Pancreas (tissue), 10 donors: Measurements from ENCODE around the gene ZNF597. TPM values are rescaled to one million over a fixed set of nuclear protein-coding genes. Genes with fewer than 3 reads are reported as not detected.
"Not testable (repeated sequence)": the region's sequence is repeated elsewhere in the genome, so short reads cannot be mapped to it uniquely, and the experiment has no call there.

ENCODE experiments used
- ATAC-seq, 4 donors: fragments of 200-7000 bp; cut with Tn5 transposase; one replicate each; pipeline versions ENCODE4 v1.8.0 to v1.9.1; 2020; ENCODE audit warnings: mild to moderate bottlenecking in 4 of 4, moderate library complexity in 4 of 4
- DNase-seq, 6 donors: peaks; one replicate each; pipeline ENCODE4 v3.0.0-alpha.2; 2020
- FAIRE-seq: peaks from 2 replicates; lab custom pipeline; 2012; peaks lifted over from hg19 to GRCh38; lab: Jason Lieb, UNC
- H3K27ac ChIP-seq, 4 donors: fragments of 200-600 bp; sonication (generic); 1 replicate in 3 of 4; 2 replicates in 1 of 4; pipeline versions ENCODE4 v1.5.0 to v1.8.0; 2020
- H3K27me3 ChIP-seq, 4 donors: fragments of 200-600 bp; one replicate each; pipeline ENCODE4 v1.8.0; 2021
- H3K36me3 ChIP-seq, 3 donors: fragments of 200-600 bp; sonication (generic) in 1 of 3; one replicate each; pipeline versions ENCODE4 v1.5.0 to v1.8.0; 2020 to 2021
- H3K4me1 ChIP-seq, 3 donors: fragments of 200-600 bp; one replicate each; pipeline ENCODE4 v1.8.0; 2021
- H3K4me3 ChIP-seq, 4 donors: fragments of 200-600 bp; sonication (generic) in 2 of 4; one replicate each; pipeline versions ENCODE4 v1.5.0 to v1.8.0; 2020 to 2021
- H3K9me3 ChIP-seq, 4 donors: fragments of 200-600 bp; one replicate each; pipeline ENCODE4 v1.8.0; 2021
- CTCF ChIP-seq, 4 donors: fragments of 200-600 bp; sonication (generic) in 3 of 4; IDR thresholded peaks; one replicate each; pipeline versions ENCODE4 v1.5.0 to v1.8.0; 2021; ENCODE audit warnings: antibody characterized with exemption in 4 of 4
- WGBS, 2 donors: extraction: QIAGEN DNeasy Blood & Tissue Kit; methylation state at CpG; one replicate each; pipeline ENCODE4 v1.1.7; 2013; 5-methylcytosine and 5-hydroxymethylcytosine counted together
- intact Hi-C, 3 donors: fragments of 100-400 bp; cut with DNase I; formaldehyde crosslinking; loops; one replicate each; pipeline versions ENCODE4 v1.11.1 to v1.14.2; 2022
- polyA plus RNA-seq, 2 donors: library from polyadenylated mRNA; stranded (reverse); fragments of 200-250 nt; gene quantifications; one replicate each; pipeline ENCODE4 v1.2.3, GENCODE V29; 2013
- total RNA-seq, 6 donors: library from RNA; stranded (reverse); fragmentation: NEBNext Ultra II Directional in 4 of 6; extraction: Animal tissue kit (Norgen Biotek cat#: 25700) in 4 of 6; gene quantifications; one replicate each; pipeline versions ENCODE4 v1.2.1 to v1.2.4, GENCODE V29; 2021 to 2023
- donor health status: healthy with polysubstance abuse.
- donor health status: DM: no; HTN: no; CAD: no; lungs with moderate emphysema.
- donor health status: DM: no; HTN: no; CAD: no.
- donor health status: control.
- donor health status: control.
- donor health status: Bipolar disorder and iron deficiency.
- donor health status: DM: yes; HTN: yes; CAD: no.
- donor health status: DM: no; HTN: no; CAD: no.
- donor health status: DM: no; HTN: no; CAD: no.
- donor health status: DM: yes; HTN: yes; CAD: no.

ZNF597 gene
- total and polyA plus RNA-seq, 8 donors: 0.53 to 1.6 (median 0.92) TPM

GRCh38 chr16:3474136-3474779 lies 31.0 kb upstream of the ZNF597 start:
- ATAC-seq (peak in 3 of 4 donors; percentile 34 to 55 (median 36)), DNase-seq (no peak), FAIRE-seq (no peak)
- Histone ChIP-seq H3K27me3 (no peaks in the 10 kb centered on the region), H3K36me3 (peaks cover 0 to under 1% (median 0%) of the 10 kb centered on the region in 3 donors), H3K27ac (no peak overlapping the region), H3K9me3 (no peaks in the 10 kb centered on the region), H3K4me3 (no peak overlapping the region), H3K4me1 (no peaks in the 10 kb centered on the region)
- 69 to 70% methylated on average over 16 of the region's 16 CpGs for WGBS, 2 donors
- intact Hi-C loops: no loop called here
- TF ChIP-seq CTCF (IDR thresholded peaks at IDR 0.05): no peak

- H3K36me3 ChIP-seq, ATAC-seq, H3K9me3 ChIP-seq, H3K4me1 ChIP-seq, FAIRE-seq, intact Hi-C loops, H3K4me3 ChIP-seq, H3K27ac ChIP-seq, H3K27me3 ChIP-seq: not testable (repeated sequence)
- WGBS, 2 donors: 85 to 100% methylated on average over 3 of the region's 3 CpGs
- DNase-seq: peak in 1 of 6 donors; percentile 2
Observed at GRCh38 chr16:3473596-3473943, 30.3 kb upstream of the ZNF597 start.

- 88 to 90% methylated on average over 10 of the region's 10 CpGs for whole genome bisulfite sequencing, 2 donors
- TF ChIP-seq CTCF (IDR thresholded peaks at IDR 0.05): no peak
- Histone ChIP-seq H3K36me3 (no peaks in the 10 kb centered on the region), H3K27me3 (no peaks in the 10 kb centered on the region), H3K27ac (no peak overlapping the region), H3K4me1 (no peaks in the 10 kb centered on the region), H3K9me3 (no peaks in the 10 kb centered on the region), H3K4me3 (no peak overlapping the region)
- FAIRE-seq (no peak), ATAC-seq (no peak), DNase-seq (no peak)
- intact Hi-C loops: no loop called here
Observed at GRCh38 chr16:3472878-3473595, 29.7 kb upstream of the ZNF597 start.

- no peak for DNase-seq
- WGBS, 2 donors: 87% methylated on average over 20 of the region's 20 CpGs
- FAIRE-seq: no peak
- H3K27ac ChIP-seq: no peak overlapping the region
- intact Hi-C loops: no loop called here
- H3K36me3 ChIP-seq: no peaks in the 10 kb centered on the region
- no peak overlapping the region for H3K4me3 ChIP-seq
- no peaks in the 10 kb centered on the region for H3K27me3 ChIP-seq
- no peak for TF ChIP-seq CTCF (IDR thresholded peaks at IDR 0.05)
- H3K4me1 ChIP-seq: no peaks in the 10 kb centered on the region
- no peaks in the 10 kb centered on the region for H3K9me3 ChIP-seq
- peak in 1 of 4 donors; percentile 12 for ATAC-seq
Observed at GRCh38 chr16:3471518-3472176, 28.3 kb upstream of the ZNF597 start.

- no peak for TF ChIP-seq CTCF (IDR thresholded peaks at IDR 0.05)
- Histone ChIP-seq H3K36me3 (peaks cover 0 to 4% (median 0%) of the 10 kb centered on the region in 3 donors), H3K27ac (no peak overlapping the region), H3K4me1 (no peaks in the 10 kb centered on the region), H3K9me3 (no peaks in the 10 kb centered on the region), H3K4me3 (no peak overlapping the region), H3K27me3 (no peaks in the 10 kb centered on the region)
- intact Hi-C loops: no loop called here
- ATAC-seq (no peak), FAIRE-seq (no peak), DNase-seq (no peak)
- WGBS, 2 donors: 87 to 90% methylated on average over 9 of the region's 9 CpGs
Observed at GRCh38 chr16:3470723-3471122, 27.4 kb upstream of the ZNF597 start.
